GM18517 (cell line): ENCODE data around the gene ZNF521.
"Not testable (repeated sequence)": the region's sequence is repeated elsewhere in the genome, so short reads cannot be mapped to it uniquely, and the experiment has no call there.

Experiments used
- ATAC-seq: cut with Tn5 transposase; IDR thresholded peaks from one replicate; pipeline ENCODE4 v1.9.1; 2021; ENCODE audit warnings: mild to moderate bottlenecking, moderate library complexity; ENCODE audit not compliant: unreplicated experiment

The ZNF521 gene

GRCh38 chr18:25047983-25048382 is 304.0 kb downstream of the ZNF521 start:
- ATAC-seq = no peak

DNA sequence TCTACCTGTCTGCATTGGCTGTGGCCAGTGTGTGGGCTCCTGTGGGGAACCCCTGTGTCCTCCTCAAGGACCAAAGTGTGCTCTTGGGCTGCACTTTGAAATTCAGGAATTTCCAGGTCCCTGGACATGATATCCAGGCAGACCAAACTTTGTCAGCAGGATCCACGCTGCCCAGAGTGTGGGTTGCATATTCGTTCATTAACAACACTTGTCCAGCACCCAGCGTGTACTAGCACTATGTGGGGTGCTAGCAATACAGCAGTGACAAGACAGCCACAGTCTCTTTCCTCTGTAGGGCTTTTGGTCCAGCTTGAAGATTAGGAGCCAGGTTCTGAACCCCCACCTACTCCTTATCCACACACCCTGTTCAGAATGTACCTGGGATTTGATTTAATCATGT is 304.5 kb downstream of the ZNF521 start:
- ATAC-seq = no peak

DNA sequence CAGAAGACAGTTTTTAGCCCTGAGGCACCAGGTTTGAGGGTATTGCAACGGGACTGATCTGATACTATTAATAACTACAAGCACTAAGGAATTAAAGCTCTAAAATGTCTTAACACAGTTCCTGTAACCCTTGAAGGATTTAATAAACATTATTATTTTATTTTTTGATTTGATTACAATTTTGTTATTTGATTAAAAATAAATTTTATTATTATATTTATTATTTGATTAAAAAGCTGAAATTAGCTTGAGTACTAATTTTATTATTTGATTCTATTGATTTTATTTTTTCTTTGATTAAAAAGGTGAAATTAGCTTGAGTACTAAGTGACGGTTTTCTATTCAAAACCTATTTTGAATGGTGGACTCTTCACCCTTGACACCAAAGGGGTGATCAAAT is 307.3 kb downstream of the ZNF521 start:
- ATAC-seq = no peak

- no peak for ATAC-seq
Observed at GRCh38 chr18:25043104-25043503, 308.9 kb downstream of the ZNF521 start.

DNA sequence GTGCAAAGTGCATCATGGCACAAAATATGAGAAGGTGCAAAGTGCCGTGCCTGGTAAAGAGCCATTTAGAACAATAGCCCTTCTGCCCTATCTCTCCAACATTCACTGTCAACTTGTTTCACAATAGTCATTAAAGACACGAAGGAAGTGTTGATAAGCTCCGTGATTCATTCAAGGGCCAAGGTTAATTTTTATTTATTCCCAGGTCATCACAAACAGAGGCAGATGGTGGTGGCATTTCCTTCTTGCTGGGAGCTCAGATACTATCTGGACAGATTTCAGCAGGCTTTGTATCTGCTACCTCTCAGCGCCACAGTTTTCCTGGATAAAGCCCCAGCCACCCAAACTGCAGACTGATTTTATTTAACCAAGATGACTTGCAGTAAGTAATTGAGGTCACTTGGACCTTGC is 309.3 kb downstream of the ZNF521 start:
- ATAC-seq = no peak

DNA sequence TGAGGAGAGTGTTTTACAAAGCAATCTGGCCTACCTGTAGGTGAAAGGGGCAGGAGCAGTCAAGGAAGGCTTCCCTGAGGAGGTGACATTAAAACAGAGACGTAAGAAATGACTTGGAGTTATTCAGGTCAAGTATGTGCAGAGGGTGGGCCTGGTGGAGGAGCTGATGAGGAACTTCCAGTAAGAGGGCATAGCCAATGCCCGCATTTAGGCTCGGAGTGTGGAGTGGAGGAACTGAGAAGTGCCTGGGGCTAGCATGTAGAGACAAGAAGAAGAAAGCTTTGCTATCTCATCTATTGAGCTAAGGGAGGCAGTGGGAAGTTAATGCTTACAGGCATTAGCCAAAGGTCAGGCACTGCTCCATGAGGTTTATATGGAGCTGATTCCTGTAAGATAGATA is 312.2 kb downstream of the ZNF521 start:
- ATAC-seq = no peak

- no peak for ATAC-seq
Observed at GRCh38 chr18:25038261-25038660, 313.7 kb downstream of the ZNF521 start.

- ATAC-seq = no peak
Observed at GRCh38 chr18:25033747-25034471, 318.1 kb downstream of the ZNF521 start.

DNA sequence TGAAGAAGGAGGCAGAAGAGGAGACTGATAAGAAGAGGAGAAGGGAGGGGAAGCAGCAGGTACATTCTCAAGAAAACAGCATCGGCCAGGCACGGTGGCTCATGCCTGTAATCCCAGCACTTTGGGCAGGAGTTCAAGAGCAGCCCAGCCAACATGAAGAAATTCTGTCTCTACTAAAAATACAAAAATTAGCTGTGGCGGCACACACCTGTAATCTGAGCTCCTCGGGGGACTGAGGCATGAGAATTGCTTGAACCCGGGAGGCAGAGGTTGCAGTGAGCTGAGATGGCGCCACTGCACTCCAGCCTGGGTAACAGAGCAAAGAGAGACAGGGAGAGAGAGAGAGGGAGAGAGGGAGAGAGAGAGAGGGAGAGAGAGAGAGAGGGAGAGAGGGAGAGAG is 318.8 kb downstream of the ZNF521 start:
- ATAC-seq = not testable (repeated sequence)

DNA sequence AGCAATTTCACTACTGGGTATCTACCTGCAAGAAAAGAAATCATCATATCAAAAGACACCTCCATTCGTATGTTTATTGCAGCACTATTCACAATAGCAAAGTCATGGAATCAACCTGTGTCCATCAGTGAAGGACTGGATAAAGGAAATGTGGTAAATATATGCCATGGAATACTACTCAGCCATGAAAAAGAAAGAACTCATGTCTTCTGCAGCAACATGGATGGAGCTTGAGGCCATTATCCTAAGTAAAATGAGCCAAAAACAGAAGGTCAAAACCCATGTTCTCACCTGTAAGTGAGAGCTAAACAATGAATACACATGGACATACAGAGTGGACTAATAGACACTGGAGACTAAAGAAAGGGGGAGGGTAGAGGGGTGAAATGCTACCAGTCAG is 322.2 kb downstream of the ZNF521 start:
- no peak for ATAC-seq

- ATAC-seq = no peak
Observed at GRCh38 chr18:25019931-25020330, 332.0 kb downstream of the ZNF521 start.

DNA sequence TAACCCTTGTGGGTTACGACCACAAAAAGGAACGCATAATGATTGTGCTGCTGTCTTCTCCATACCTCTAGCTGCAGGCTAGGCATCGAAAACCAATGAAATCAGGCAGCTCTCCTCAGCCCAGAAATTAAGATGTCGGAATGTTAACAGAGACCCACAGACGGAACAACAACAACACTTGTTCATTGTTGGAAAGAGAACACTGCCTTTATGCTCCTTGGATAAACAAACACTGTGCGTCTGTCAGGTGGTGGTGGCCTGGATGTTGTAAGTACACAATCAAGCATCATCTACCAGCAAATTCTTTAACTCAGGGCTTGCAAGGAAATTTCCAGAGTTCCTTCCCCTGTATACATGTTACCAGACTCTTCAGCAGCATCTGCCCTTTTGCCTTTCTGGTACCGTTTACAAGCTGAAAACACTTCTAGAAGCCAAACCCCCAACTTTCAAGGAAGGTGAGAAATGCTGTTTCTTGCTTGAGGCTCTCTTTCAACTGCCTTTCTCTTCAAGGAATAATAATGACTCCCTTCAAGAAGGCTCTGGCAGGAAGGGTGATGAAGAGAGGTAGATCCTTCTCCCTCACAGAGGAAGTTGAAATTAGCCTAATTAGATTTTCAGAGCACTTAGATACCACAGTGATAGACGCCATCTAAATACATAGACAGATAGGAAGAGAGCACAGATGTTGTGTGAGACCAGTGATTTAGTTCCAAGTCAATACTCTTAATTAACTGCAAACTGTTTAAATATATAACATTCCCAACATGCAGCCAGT is 332.7 kb downstream of the ZNF521 start:
- no peak for ATAC-seq

DNA sequence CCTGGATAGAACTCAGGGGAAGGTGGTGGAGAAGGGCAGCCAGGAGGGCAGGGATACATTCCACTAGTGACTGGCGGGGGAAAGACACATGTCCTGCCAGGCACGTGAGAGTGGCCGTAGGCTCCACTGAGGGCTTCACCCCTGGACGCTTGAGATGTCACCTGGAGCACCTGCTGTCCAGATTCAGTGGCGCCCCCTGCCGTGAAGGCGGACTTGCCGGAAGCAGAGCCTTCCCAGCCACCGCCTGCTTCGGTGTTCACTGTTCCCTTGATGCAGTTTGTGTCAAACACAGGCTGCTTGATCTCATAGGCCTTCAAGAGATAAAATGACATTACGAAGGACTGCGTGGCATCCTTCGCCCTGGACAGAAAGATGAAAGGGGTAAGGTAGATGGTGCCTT is 335.3 kb downstream of the ZNF521 start:
- no peak for ATAC-seq

DNA sequence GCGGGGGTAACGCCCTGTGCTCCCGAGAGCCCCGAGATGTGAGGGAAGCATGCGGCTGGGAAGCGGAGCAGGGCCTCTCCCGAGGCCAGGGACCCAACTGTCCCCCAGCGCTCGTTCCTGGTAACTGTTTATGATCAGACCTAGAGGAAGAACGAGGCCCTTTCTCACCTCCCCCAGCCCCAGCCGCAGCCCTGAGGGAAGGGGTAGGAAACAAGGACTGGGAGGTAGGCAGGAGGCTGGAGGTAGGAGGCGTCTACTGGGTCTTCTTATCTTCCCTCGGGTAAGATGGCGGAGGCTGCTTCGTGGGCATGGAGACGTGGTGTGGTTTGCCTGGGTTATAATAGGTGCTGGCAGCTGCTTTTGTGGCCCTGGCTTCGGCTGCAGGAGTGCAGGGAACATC is 335.8 kb downstream of the ZNF521 start:
- no peak for ATAC-seq
